Measurements from ENCODE around the gene UIMC1.
"Not testable (repeated sequence)": the region's sequence is repeated elsewhere in the genome, so short reads cannot be mapped to it uniquely, and the experiment has no call there.

The UIMC1 gene

GRCh38 chr5:177005619-177006264 lies 837 bp downstream of the UIMC1 start:
- no peak for DNase-seq

- DNase-seq: no peak
These were observed 1.6 kb downstream of the UIMC1 start for GRCh38 chr5:177004961-177005360.

GRCh38 chr5:177003649-177004048 lies 2.9 kb downstream of the UIMC1 start:
- no peak for DNase-seq

GRCh38 chr5:176999526-176999925 lies 7.1 kb downstream of the UIMC1 start:
- DNase-seq: not testable (repeated sequence)

GRCh38 chr5:176998828-176999227 lies 7.8 kb downstream of the UIMC1 start:
- DNase-seq: no peak

GRCh38 chr5:176996780-176997179 lies 9.8 kb downstream of the UIMC1 start:
- DNase-seq: no peak

GRCh38 chr5:176995896-176996767 lies 10.4 kb downstream of the UIMC1 start:
- no peak for DNase-seq

GRCh38 chr5:176995122-176995490 lies 11.5 kb downstream of the UIMC1 start:
- DNase-seq: no peak

- DNase-seq: no peak
These were observed 12.0 kb downstream of the UIMC1 start for GRCh38 chr5:176994460-176995121.

GRCh38 chr5:176993081-176993480 lies 13.5 kb downstream of the UIMC1 start:
- not testable (repeated sequence) for DNase-seq

- DNase-seq: no peak
These were observed 19.0 kb downstream of the UIMC1 start for GRCh38 chr5:176987583-176987982.

GRCh38 chr5:176986280-176986679 lies 20.3 kb downstream of the UIMC1 start:
- no peak for DNase-seq

GRCh38 chr5:176985516-176985915 lies 21.1 kb downstream of the UIMC1 start:
- no peak for DNase-seq

- DNase-seq: not testable (repeated sequence)
These were observed 22.4 kb downstream of the UIMC1 start for GRCh38 chr5:176984176-176984575.

- not testable (repeated sequence) for DNase-seq
These were observed 23.0 kb downstream of the UIMC1 start for GRCh38 chr5:176983593-176983992.

GRCh38 chr5:176983112-176983511 lies 23.5 kb downstream of the UIMC1 start:
- not testable (repeated sequence) for DNase-seq

GRCh38 chr5:176980818-176981217 lies 25.8 kb downstream of the UIMC1 start:
- no peak for DNase-seq

GRCh38 chr5:176979669-176980068 lies 26.9 kb downstream of the UIMC1 start:
- no peak for DNase-seq

- DNase-seq: no peak
These were observed 40.9 kb downstream of the UIMC1 start for GRCh38 chr5:176965633-176966032.

- peak; percentile 39 for DNase-seq
These were observed 47.5 kb downstream of the UIMC1 start for GRCh38 chr5:176959051-176959450.

GRCh38 chr5:176956756-176957155 lies 49.8 kb downstream of the UIMC1 start:
- DNase-seq: no peak

- no peak for DNase-seq
These were observed 50.7 kb downstream of the UIMC1 start for GRCh38 chr5:176955895-176956294.

- no peak for DNase-seq
These were observed 52.5 kb downstream of the UIMC1 start for GRCh38 chr5:176954050-176954449.

All from NCI-H1436 treated with DMSO at 0.1 percent for 48 hours (cell line).